SU-DHL-6 (cell line): ENCODE measurements around the gene TBC1D1.

ENCODE experiments used
- H2AFZ ChIP-seq: fragments of 200-600 bp; sonication (generic); 2 replicates; pipeline ENCODE4 v1.6.1; 2014; ENCODE audit warnings: low read depth, mild to moderate bottlenecking, moderate library complexity, mixed read lengths, antibody characterized with exemption, low read length; ENCODE audit not compliant: severe bottlenecking
- H3F3A ChIP-seq: fragments of 200-600 bp; shearing (Covaris generic); 2 replicates; pipeline ENCODE4 v1.6.0; 2016; ENCODE audit warnings: antibody characterized with exemption, mild to moderate bottlenecking; ENCODE audit not compliant: insufficient read depth
- H3K27ac ChIP-seq: fragments of 200-600 bp; sonication (generic); 2 replicates; pipeline ENCODE4 v1.5.1; 2016; ENCODE audit warnings: low read depth, mild to moderate bottlenecking, low read length, moderate library complexity, mixed read lengths
- H3K27me3 ChIP-seq: fragments of 200-600 bp; sonication (generic), shearing (Covaris generic); 2 replicates; pipeline ENCODE4 v1.6.0; 2014; ENCODE audit warnings: mild to moderate bottlenecking, low read length
- H3K36me3 ChIP-seq: fragments of 200-600 bp; sonication (generic); 2 replicates; pipeline ENCODE4 v1.6.1; 2014; ENCODE audit warnings: mild to moderate bottlenecking, low read length, mixed read lengths
- H3K4me2 ChIP-seq: fragments of 300-600, 200-600 bp; shearing (Covaris generic), sonication (generic); 2 replicates; pipeline ENCODE4 v1.6.0; 2014; ENCODE audit warnings: low read length, low read depth, mild to moderate bottlenecking; ENCODE audit not compliant: poor library complexity, severe bottlenecking
- H3K4me3 ChIP-seq: fragments of 200-600 bp; sonication (generic); 2 replicates; pipeline ENCODE4 v1.5.1; 2014; ENCODE audit warnings: antibody characterized with exemption, low read length, mild to moderate bottlenecking, mixed read lengths; ENCODE audit not compliant: insufficient read depth, poor library complexity, severe bottlenecking
- H3K79me2 ChIP-seq: fragments of 200-600 bp; sonication (generic); 2 replicates; pipeline ENCODE4 v1.6.1; 2014; ENCODE audit warnings: mild to moderate bottlenecking, low read length, moderate library complexity; ENCODE audit not compliant: insufficient read depth
- H3K9ac ChIP-seq: fragments of 200-600 bp; sonication (generic); 2 replicates; pipeline ENCODE4 v1.7.0; 2014; ENCODE audit warnings: mild to moderate bottlenecking, low read length
- H3K9me2 ChIP-seq: fragments of 200-600 bp; sonication (generic); replicated peaks from 2 replicates; pipeline ENCODE4 v1.6.1; 2014; ENCODE audit warnings: low read length; ENCODE audit not compliant: insufficient read depth
- H3K9me3 ChIP-seq: fragments of 200-600 bp; sonication (generic); 2 replicates; pipeline ENCODE4 v1.6.1; 2014; ENCODE audit warnings: low read length, mixed read lengths; ENCODE audit not compliant: insufficient read depth
- H4K20me1 ChIP-seq: fragments of 200-600 bp; sonication (generic); 2 replicates; pipeline ENCODE4 v1.6.1; 2014; ENCODE audit warnings: low read depth, mild to moderate bottlenecking, antibody characterized with exemption, low read length, moderate library complexity, mixed read lengths
- EZH2phosphoT487 ChIP-seq: fragments of 200-600 bp; sonication (generic), shearing (Covaris generic); conservative IDR thresholded peaks from 2 replicates; pipeline ENCODE4 v1.6.1; 2018; ENCODE audit warnings: mild to moderate bottlenecking, antibody characterized with exemption, low read length, moderate library complexity, mixed read lengths
- TF ChIP-seq, protein P1 (sequence below): fragments of 200-600 bp; sonication (generic); IDR thresholded peaks from one replicate; pipeline ENCODE4 v1.5.1; 2017; ENCODE audit warnings: antibody characterized with exemption, mild to moderate bottlenecking, low read length, moderate library complexity; ENCODE audit not compliant: insufficient read depth, poor library complexity, severe bottlenecking

TBC1D1 gene

GRCh38 chr4:38140643-38141203, 249.8 kb downstream of the TBC1D1 start:
- Histone ChIP-seq H3K9me3 (no peaks in the 10 kb centered on the region), H4K20me1 (no peaks in the 10 kb centered on the region), H3K9me2 (no peaks in the 10 kb centered on the region), H3K4me2 (no peak overlapping the region), H3K4me3 (no peak overlapping the region), H3K27me3 (no peaks in the 10 kb centered on the region), H3K9ac (no peak overlapping the region), H3K36me3 (no peaks in the 10 kb centered on the region), H3F3A (no peaks in the 10 kb centered on the region), H2AFZ (no peak overlapping the region), H3K79me2 (no peaks in the 10 kb centered on the region), H3K27ac (no peak overlapping the region)
- TF ChIP-seq EZH2phosphoT487 = no peak
- TF ChIP-seq, protein P1, sequence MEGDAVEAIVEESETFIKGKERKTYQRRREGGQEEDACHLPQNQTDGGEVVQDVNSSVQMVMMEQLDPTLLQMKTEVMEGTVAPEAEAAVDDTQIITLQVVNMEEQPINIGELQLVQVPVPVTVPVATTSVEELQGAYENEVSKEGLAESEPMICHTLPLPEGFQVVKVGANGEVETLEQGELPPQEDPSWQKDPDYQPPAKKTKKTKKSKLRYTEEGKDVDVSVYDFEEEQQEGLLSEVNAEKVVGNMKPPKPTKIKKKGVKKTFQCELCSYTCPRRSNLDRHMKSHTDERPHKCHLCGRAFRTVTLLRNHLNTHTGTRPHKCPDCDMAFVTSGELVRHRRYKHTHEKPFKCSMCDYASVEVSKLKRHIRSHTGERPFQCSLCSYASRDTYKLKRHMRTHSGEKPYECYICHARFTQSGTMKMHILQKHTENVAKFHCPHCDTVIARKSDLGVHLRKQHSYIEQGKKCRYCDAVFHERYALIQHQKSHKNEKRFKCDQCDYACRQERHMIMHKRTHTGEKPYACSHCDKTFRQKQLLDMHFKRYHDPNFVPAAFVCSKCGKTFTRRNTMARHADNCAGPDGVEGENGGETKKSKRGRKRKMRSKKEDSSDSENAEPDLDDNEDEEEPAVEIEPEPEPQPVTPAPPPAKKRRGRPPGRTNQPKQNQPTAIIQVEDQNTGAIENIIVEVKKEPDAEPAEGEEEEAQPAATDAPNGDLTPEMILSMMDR = no peak

DNA sequence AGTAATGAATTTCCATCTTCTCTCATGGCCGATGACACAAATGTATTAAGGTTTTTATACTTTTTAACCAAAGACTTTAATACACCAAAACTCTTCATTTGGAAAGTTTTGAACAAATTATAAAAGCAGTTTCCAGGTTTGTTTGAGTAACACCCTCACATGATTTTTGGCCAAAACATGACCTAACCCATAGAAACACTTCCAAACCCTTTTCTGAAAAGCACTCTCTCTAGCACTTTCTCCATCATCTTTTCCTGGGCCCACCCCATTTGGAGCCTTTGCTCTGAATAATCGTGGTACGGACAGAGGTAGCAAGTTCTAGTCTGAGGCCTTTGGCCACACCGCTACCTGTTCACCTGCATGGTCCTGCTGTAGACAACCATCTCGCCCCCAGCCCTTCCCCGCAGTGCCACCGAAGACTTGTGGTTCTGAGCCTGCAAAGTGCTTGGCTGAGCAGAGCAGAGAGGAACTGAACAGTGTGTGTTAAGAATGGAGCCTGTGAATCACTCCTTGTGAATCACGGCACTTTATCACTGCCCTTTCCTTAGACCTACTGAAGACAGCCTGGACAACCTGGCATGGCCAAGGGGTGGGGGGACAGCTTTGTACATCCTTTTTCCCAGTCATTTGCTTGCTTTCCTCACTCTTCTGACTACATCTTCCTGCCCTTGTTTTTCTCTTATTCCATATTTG, 251.1 kb downstream of the TBC1D1 start:
- Histone ChIP-seq H3K9me2 (no peaks in the 10 kb centered on the region), H3K27me3 (no peaks in the 10 kb centered on the region), H3K27ac (no peak overlapping the region), H3K4me3 (no peak overlapping the region), H3K4me2 (no peak overlapping the region), H3K36me3 (no peaks in the 10 kb centered on the region), H3K9me3 (no peaks in the 10 kb centered on the region), H4K20me1 (no peaks in the 10 kb centered on the region), H3K79me2 (no peaks in the 10 kb centered on the region), H2AFZ (no peak overlapping the region), H3K9ac (no peak overlapping the region), H3F3A (no peaks in the 10 kb centered on the region)
- no peak for TF ChIP-seq EZH2phosphoT487

DNA sequence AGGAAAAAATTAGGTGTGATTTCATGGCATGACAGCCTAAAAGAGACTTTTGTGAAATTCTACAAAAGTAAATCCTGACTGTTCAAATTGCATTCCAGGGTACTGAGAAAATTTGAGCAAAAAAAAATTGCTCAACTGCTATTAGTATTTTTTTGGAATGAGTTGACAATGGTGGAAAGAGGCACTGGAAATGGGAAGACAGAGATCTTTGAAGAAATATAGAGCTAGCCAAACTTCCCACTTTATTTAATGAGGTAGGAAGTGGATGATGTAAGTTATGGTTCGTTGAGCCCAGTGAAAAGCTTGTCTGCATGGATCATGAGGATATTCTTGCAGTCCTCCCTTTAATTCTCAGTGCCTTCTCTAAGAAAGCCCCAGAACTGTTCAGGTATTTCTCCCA, 253.1 kb downstream of the TBC1D1 start:
- Histone ChIP-seq H2AFZ (no peak overlapping the region), H3F3A (no peaks in the 10 kb centered on the region), H3K9me2 (no peaks in the 10 kb centered on the region), H3K27me3 (no peaks in the 10 kb centered on the region), H3K79me2 (no peaks in the 10 kb centered on the region), H3K9me3 (no peaks in the 10 kb centered on the region), H3K36me3 (no peaks in the 10 kb centered on the region), H4K20me1 (no peaks in the 10 kb centered on the region), H3K27ac (no peak overlapping the region), H3K4me2 (no peak overlapping the region), H3K9ac (no peak overlapping the region), H3K4me3 (no peak overlapping the region)
- no peak for TF ChIP-seq EZH2phosphoT487
- TF ChIP-seq, protein P1 = no peak

GRCh38 chr4:38145033-38145678, 254.3 kb downstream of the TBC1D1 start:
- Histone ChIP-seq H3F3A (no peaks in the 10 kb centered on the region), H3K9me2 (no peaks in the 10 kb centered on the region), H3K9me3 (no peaks in the 10 kb centered on the region), H3K27me3 (no peaks in the 10 kb centered on the region), H3K79me2 (no peaks in the 10 kb centered on the region), H3K36me3 (no peaks in the 10 kb centered on the region), H3K4me2 (no peak overlapping the region), H4K20me1 (no peaks in the 10 kb centered on the region), H2AFZ (no peak overlapping the region), H3K9ac (no peak overlapping the region), H3K27ac (no peak overlapping the region), H3K4me3 (no peak overlapping the region)
- TF ChIP-seq, protein P1 = no peak
- TF ChIP-seq EZH2phosphoT487 = no peak
